Activated CD4-positive, alpha-beta memory T cell treated with anti-CD3 and anti-CD28 coated beads for 36 hours (primary cell): Measurements from ENCODE around the gene NKX1-1. TPM values are rescaled to one million over a fixed set of nuclear protein-coding genes. Genes with fewer than 3 reads are reported as not detected.

ENCODE experiments used
- CTCF ChIA-PET: fragments of 350-600 bp; sonication (Branson Sonifier 250); formaldehyde crosslinking; loops from one replicate; lab custom pipeline; 2021; ENCODE audit warnings: antibody characterized with exemption, inconsistent platforms; lab: Charles Lee
- POLR2A ChIA-PET: fragments of 350-600 bp; sonication (Branson Sonifier 250); formaldehyde crosslinking; loops from one replicate; lab custom pipeline; 2021; ENCODE audit warnings: antibody characterized with exemption; lab: Charles Lee
- DNase-seq: peaks from one replicate; pipeline ENCODE4 v3.0.0-alpha.2; 2020
- H3K27ac Mint-ChIP-seq: one replicate; pipeline ENCODE4 v1.8.0; 2021; ENCODE audit warnings: mixed read lengths
- H3K27me3 Mint-ChIP-seq: one replicate; pipeline ENCODE4 v1.8.0; 2021; ENCODE audit warnings: mixed read lengths
- H3K36me3 Mint-ChIP-seq: one replicate; pipeline ENCODE4 v1.8.0; 2021; ENCODE audit warnings: mixed read lengths
- H3K4me1 Mint-ChIP-seq: one replicate; pipeline ENCODE4 v1.8.0; 2021; ENCODE audit warnings: low read depth, mixed read lengths
- H3K4me3 Mint-ChIP-seq: one replicate; pipeline ENCODE4 v1.8.0; 2021; ENCODE audit warnings: mild to moderate bottlenecking, mixed read lengths
- H3K9me3 Mint-ChIP-seq: one replicate; pipeline ENCODE4 v1.8.0; 2021; ENCODE audit warnings: mixed read lengths
- intact Hi-C: fragments of 100-400 bp; cut with micrococcal nuclease; formaldehyde crosslinking; loops from one replicate; pipeline ENCODE4 v1.15.1; 2023
- total RNA-seq, 2 experiments: library from RNA; stranded (reverse); gene quantifications; one replicate each; pipeline ENCODE4 v1.2.3, GENCODE V29; 2021

The NKX1-1 gene
- total RNA-seq, 2 experiments from 2014 or later, result not detected

DNA sequence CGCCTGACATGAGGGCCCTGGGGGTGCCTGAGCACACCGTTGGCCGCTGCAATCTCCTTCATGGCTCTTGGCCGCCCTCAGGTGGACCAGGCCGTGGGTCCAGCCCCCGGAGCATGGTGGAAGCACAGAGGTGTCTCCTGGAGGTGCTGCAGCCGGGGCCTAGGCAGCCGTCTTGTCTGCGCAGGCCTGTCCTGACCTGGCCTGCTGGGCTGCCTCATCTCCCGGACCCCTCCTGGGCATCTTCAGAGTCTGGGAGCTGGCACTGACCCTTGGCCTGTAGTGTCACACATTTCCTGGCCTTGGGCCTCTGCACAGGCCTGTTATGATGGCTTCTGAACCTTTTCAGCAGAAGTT is 38.3 kb downstream of the NKX1-1 start:
- intact Hi-C loops, result no loop called here
- no peak for DNase-seq
- Mint-ChIP-seq H3K27ac (no peak overlapping the region), H3K27me3 (no peaks in the 10 kb centered on the region), H3K36me3 (peaks cover 13% of the 10 kb centered on the region), H3K9me3 (no peaks in the 10 kb centered on the region), H3K4me1 (no peaks in the 10 kb centered on the region), H3K4me3 (no peak overlapping the region)
- POLR2A ChIA-PET, result no interaction called here
- CTCF ChIA-PET, result no interaction called here

GRCh38 chr4:1367230-1367935 is 38.9 kb downstream of the NKX1-1 start:
- H3K9me3 Mint-ChIP-seq, result no peaks in the 10 kb centered on the region
- ChIA-PET CTCF (no interaction called here), POLR2A (no interaction called here)
- no peak overlapping the region for H3K27ac Mint-ChIP-seq
- no peak for DNase-seq
- H3K4me3 Mint-ChIP-seq, result no peak overlapping the region
- H3K36me3 Mint-ChIP-seq, result peaks cover 11% of the 10 kb centered on the region
- intact Hi-C loops, result no loop called here
- no peaks in the 10 kb centered on the region for H3K27me3 Mint-ChIP-seq
- no peaks in the 10 kb centered on the region for H3K4me1 Mint-ChIP-seq

DNA sequence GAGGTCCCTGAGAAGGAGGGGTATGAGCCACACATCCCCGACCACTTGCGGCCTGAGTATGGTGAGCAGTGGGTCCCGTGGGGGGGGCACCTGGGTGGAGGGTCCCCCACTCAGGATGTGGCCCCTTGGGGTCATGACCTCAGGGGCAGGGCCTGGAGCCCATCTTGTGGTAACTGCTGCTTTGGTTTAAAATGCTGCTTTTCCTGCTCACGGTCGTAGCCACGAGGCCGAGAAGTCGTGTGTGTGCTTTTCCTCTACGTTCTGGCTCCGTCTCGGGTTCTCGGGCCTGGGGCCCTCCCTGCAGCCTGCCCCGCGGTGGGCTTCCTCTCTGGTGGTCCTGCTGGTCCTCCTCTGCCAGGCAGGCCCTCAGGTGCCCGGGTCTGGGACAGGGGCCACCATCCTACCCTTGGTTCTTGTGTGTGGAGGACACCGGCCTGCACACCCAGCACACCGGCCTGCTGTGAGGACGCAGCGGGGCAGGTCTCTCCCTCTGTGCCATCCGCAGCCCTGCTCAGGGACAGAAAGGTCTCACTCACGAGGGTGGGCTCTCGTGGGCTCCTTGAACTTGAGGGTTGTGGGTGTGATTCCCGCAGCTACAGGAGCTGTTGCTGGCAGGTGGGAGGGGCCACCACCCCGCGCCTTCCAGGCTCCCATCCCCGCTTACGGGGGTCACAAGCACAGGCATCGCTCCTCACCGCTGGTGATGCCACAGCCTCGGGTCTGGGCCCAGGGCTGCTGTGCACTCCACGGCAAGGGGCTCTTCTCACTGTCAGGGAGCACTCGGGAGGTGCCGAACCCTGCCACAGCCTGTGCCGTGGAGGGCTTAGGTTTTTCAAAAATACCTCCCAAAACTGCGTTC is 39.6 kb downstream of the NKX1-1 start:
- no peak overlapping the region for H3K4me3 Mint-ChIP-seq
- H3K4me1 Mint-ChIP-seq, result no peaks in the 10 kb centered on the region
- no peak for DNase-seq
- H3K27ac Mint-ChIP-seq, result no peak overlapping the region
- no peaks in the 10 kb centered on the region for H3K27me3 Mint-ChIP-seq
- intact Hi-C loops, result no loop called here
- CTCF ChIA-PET, result no interaction called here
- H3K36me3 Mint-ChIP-seq, result peaks cover 7% of the 10 kb centered on the region
- no peaks in the 10 kb centered on the region for H3K9me3 Mint-ChIP-seq
- POLR2A ChIA-PET, result no interaction called here

- no peaks in the 10 kb centered on the region for H3K36me3 Mint-ChIP-seq
- H3K27me3 Mint-ChIP-seq, result no peaks in the 10 kb centered on the region
- H3K4me1 Mint-ChIP-seq, result no peaks in the 10 kb centered on the region
- CTCF ChIA-PET, result interaction anchor here (1.2 kb wide), 1 partner anchor 11 kb away, joined by 4 read pairs; no protein-coding TSS in a partner anchor
- H3K4me3 Mint-ChIP-seq, result no peak overlapping the region
- POLR2A ChIA-PET, result no interaction called here
- DNase-seq, result no peak
- H3K27ac Mint-ChIP-seq, result no peak overlapping the region
- intact Hi-C loops, result no loop called here
- no peaks in the 10 kb centered on the region for H3K9me3 Mint-ChIP-seq
Observed at GRCh38 chr4:1365271-1366178, 40.7 kb downstream of the NKX1-1 start.

DNA sequence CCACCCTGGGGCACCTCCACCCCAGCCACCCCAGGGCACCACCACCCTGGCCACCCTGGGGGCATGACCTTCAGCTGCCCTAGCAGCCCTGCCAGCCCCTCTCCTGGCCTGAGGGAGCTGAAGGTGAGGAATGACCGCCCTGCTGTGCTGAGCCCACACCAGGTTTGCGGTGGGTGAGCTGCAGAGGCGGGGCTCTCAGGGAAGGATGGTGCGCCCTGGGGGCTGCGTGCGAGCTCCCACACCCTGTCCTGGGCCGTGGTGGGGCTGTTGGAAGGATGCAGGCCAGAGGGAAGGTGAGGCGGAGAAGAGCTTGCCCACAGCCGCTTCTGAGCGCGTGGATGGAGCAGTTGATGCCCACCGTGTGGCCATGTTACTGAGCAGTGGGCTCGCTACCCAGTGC is 41.5 kb downstream of the NKX1-1 start:
- no peaks in the 10 kb centered on the region for H3K27me3 Mint-ChIP-seq
- no peaks in the 10 kb centered on the region for H3K9me3 Mint-ChIP-seq
- H3K4me1 Mint-ChIP-seq, result no peaks in the 10 kb centered on the region
- no peak for DNase-seq
- ChIA-PET POLR2A (no interaction called here), CTCF (interaction anchor here (1.2 kb wide), 1 partner anchor 10 kb away, joined by 4 read pairs; no protein-coding TSS in a partner anchor)
- no peak overlapping the region for H3K4me3 Mint-ChIP-seq
- no peak overlapping the region for H3K27ac Mint-ChIP-seq
- intact Hi-C loops, result no loop called here
- no peaks in the 10 kb centered on the region for H3K36me3 Mint-ChIP-seq

- no peak for DNase-seq
- Mint-ChIP-seq H3K36me3 (no peaks in the 10 kb centered on the region), H3K27me3 (no peaks in the 10 kb centered on the region), H3K27ac (no peak overlapping the region), H3K4me1 (no peaks in the 10 kb centered on the region), H3K9me3 (no peaks in the 10 kb centered on the region), H3K4me3 (no peak overlapping the region)
- intact Hi-C loops, result no loop called here
- ChIA-PET POLR2A (no interaction called here), CTCF (interaction anchor here (1.2 kb wide), 1 partner anchor 10 kb away, joined by 4 read pairs; no protein-coding TSS in a partner anchor)
Observed at GRCh38 chr4:1364217-1364616, 42.0 kb downstream of the NKX1-1 start.

DNA sequence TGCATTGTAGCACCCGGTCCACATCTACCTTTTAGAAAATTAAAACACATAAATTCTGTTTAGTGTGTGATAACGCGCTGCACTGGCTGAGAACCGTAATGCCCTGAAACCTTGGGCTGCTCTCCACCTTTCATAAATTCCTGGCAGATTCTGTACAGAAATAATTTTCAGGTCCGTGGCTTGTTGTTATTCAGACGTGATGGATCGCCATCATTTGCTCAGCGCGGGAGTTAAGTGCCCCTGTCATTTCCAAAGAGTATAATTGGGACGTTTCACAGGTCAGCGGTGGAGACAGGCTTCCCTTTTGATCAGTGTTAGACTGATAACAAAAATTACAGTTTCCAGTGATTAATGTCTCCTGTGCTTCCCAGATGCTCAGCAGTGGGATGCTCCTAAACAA is 42.7 kb downstream of the NKX1-1 start:
- Mint-ChIP-seq H3K36me3 (no peaks in the 10 kb centered on the region), H3K4me3 (no peak overlapping the region), H3K27ac (no peak overlapping the region), H3K9me3 (no peaks in the 10 kb centered on the region), H3K4me1 (no peaks in the 10 kb centered on the region), H3K27me3 (no peaks in the 10 kb centered on the region)
- no peak for DNase-seq
- POLR2A ChIA-PET, result no interaction called here
- intact Hi-C loops, result no loop called here
- CTCF ChIA-PET, result no interaction called here

DNA sequence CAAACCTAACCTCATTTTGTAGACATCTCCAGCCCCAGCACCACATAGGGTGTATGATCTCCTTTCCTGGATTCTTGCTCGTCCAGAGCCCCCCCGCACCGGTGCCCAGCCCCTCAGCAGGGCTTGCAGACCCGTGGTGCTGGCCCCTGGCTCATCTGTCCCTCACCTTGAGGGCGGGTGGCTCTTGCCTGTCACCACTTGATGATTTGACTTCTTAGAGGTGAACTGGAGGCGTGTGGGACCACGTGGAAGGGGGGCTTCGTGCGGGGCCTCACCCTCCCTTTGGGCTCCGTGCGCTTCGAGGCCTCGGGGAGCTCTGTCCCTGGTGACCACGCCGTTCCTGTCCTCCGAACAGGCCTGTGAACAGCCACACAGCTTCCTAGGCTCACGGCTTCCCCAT is 43.7 kb downstream of the NKX1-1 start:
- H3K27me3 Mint-ChIP-seq, result no peaks in the 10 kb centered on the region

GRCh38 chr4:1362046-1362445 is 44.2 kb downstream of the NKX1-1 start:
- no peak overlapping the region for H3K4me3 Mint-ChIP-seq
- H3K9me3 Mint-ChIP-seq, result no peaks in the 10 kb centered on the region
- H3K4me1 Mint-ChIP-seq, result no peaks in the 10 kb centered on the region
- H3K27me3 Mint-ChIP-seq, result no peaks in the 10 kb centered on the region
- no peak for DNase-seq
- POLR2A ChIA-PET, result no interaction called here
- intact Hi-C loops, result no loop called here
- no peaks in the 10 kb centered on the region for H3K36me3 Mint-ChIP-seq
- H3K27ac Mint-ChIP-seq, result no peak overlapping the region
- CTCF ChIA-PET, result no interaction called here

More for the DNA sequence above, 43.7 kb downstream of the NKX1-1 start:
- no peaks in the 10 kb centered on the region for H3K9me3 Mint-ChIP-seq
- POLR2A ChIA-PET, result no interaction called here
- CTCF ChIA-PET, result no interaction called here
- H3K4me1 Mint-ChIP-seq, result no peaks in the 10 kb centered on the region
- DNase-seq, result no peak
- H3K4me3 Mint-ChIP-seq, result no peak overlapping the region
- intact Hi-C loops, result no loop called here
- no peaks in the 10 kb centered on the region for H3K36me3 Mint-ChIP-seq
- H3K27ac Mint-ChIP-seq, result no peak overlapping the region

- ChIA-PET POLR2A (no interaction called here), CTCF (no interaction called here)
- Mint-ChIP-seq H3K9me3 (no peaks in the 10 kb centered on the region), H3K27me3 (no peaks in the 10 kb centered on the region), H3K36me3 (peaks cover under 1% of the 10 kb centered on the region), H3K27ac (no peak overlapping the region), H3K4me3 (no peak overlapping the region), H3K4me1 (no peaks in the 10 kb centered on the region)
- no peak for DNase-seq
- intact Hi-C loops, result no loop called here
Observed at GRCh38 chr4:1361431-1361830, 44.8 kb downstream of the NKX1-1 start.

DNA sequence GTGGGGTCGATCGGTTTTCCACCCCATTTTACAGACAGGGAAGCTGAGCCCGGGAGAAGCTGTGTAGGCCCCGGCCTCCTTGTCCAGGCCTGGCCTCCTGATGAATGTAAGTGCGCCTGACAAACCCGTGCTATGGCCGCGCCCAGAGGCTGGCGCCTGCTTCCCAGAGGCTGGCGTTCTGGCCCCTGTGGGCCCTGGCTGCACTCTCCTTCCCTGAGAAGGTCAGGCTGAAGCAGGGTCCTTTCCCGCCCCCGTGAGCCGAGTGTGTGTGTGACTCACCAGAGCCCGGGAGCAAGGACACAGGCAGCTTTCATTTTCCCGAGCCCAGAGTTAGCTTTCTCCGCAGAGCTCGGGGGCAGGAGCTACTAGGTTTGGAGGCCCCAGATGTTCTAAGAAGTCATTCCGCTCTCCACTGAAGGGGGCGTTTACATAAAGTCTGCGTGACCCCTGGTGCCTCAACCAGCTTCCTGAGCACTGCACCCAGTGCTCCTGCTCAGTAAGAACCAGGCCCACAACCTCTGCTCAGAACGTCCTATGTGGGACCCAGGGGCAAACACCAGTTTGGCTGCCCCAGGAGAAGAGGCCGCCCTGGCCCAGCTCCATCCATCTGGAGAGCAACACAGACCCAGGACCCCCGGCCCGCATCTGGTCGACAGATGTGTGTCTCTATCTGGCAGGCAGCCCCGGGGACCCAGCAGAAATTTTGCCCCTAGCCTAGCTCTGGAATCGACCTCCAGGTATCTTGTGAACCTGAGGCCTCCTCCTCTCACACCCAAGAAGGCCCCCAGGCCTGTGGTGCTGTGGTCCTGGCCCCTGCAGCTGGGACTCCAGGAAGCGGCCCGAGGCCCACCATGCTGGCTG is 45.6 kb downstream of the NKX1-1 start:
- intact Hi-C loops, result no loop called here
- POLR2A ChIA-PET, result no interaction called here
- Mint-ChIP-seq H3K27ac (no peak overlapping the region), H3K36me3 (peaks cover 3% of the 10 kb centered on the region), H3K9me3 (no peaks in the 10 kb centered on the region), H3K4me1 (no peaks in the 10 kb centered on the region), H3K4me3 (no peak overlapping the region), H3K27me3 (no peaks in the 10 kb centered on the region)
- no peak for DNase-seq
- CTCF ChIA-PET, result interaction anchor here (0.9 kb wide), 1 partner anchor 14 kb away, joined by 3 read pairs; the partner anchor contains the start of gene UVSSA
